ENCODE results near the gene ZNF844.
A peak's percentile ranks its signal among the peaks of the same experiment; 100 is the strongest.

ZNF844 gene

GRCh38 chr19:12064590-12065538, at the start of gene ZNF844:
TSS of gene ZNF844 (plus strand) at chr19:12064731. CDS start at chr19:12064874, 143 bp downstream.
- H3K27me3 ChIP-seq (ENCODE audit: insufficient read depth, low read length), result no peaks in the 10 kb centered on the region
- peaks cover 18% of the 10 kb centered on the region for H3K36me3 ChIP-seq (ENCODE audit: insufficient read depth, low read length)
- peaks cover 26% of the 10 kb centered on the region for H3K9me3 ChIP-seq (ENCODE audit: low read length)
- no peak within 1 kb of the TSS for H2AFZ ChIP-seq (ENCODE audit: low read depth, low read length)
- H3K4me1 ChIP-seq (ENCODE audit: insufficient read depth, low read length), result peaks cover 6% of the 10 kb centered on the region
- H3K4me3 ChIP-seq (ENCODE audit: low read length), result peak within 1 kb of the TSS; percentile 53

GRCh38 chr19:12015015-12015752, 49.3 kb upstream of the ZNF844 start:
- Histone ChIP-seq H2AFZ (ENCODE audit: low read depth, low read length) (no peak overlapping the region), H3K36me3 (ENCODE audit: insufficient read depth, low read length) (peaks cover 66% of the 10 kb centered on the region), H3K9me3 (ENCODE audit: low read length) (peaks cover 64% of the 10 kb centered on the region), H3K4me1 (ENCODE audit: insufficient read depth, low read length) (no peaks in the 10 kb centered on the region), H3K27me3 (ENCODE audit: insufficient read depth, low read length) (no peaks in the 10 kb centered on the region), H3K4me3 (ENCODE audit: low read length) (no peak overlapping the region)

- Histone ChIP-seq H3K27me3 (ENCODE audit: insufficient read depth, low read length) (no peaks in the 10 kb centered on the region), H3K4me1 (ENCODE audit: insufficient read depth, low read length) (no peaks in the 10 kb centered on the region), H3K9me3 (ENCODE audit: low read length) (peaks cover 68% of the 10 kb centered on the region), H3K36me3 (ENCODE audit: insufficient read depth, low read length) (peaks cover 69% of the 10 kb centered on the region), H3K4me3 (ENCODE audit: low read length) (no peak overlapping the region), H2AFZ (ENCODE audit: low read depth, low read length) (no peak overlapping the region)
Observed at GRCh38 chr19:12015753-12016116, 48.8 kb upstream of the ZNF844 start.

GRCh38 chr19:12034198-12034597, 30.3 kb upstream of the ZNF844 start:
- H3K36me3 ChIP-seq (ENCODE audit: insufficient read depth, low read length), result peaks cover 30% of the 10 kb centered on the region
- no peaks in the 10 kb centered on the region for H3K27me3 ChIP-seq (ENCODE audit: insufficient read depth, low read length)
- H3K4me1 ChIP-seq (ENCODE audit: insufficient read depth, low read length), result peaks cover 16% of the 10 kb centered on the region
- H3K9me3 ChIP-seq (ENCODE audit: low read length), result peaks cover 23% of the 10 kb centered on the region
- no peak overlapping the region for H2AFZ ChIP-seq (ENCODE audit: low read depth, low read length)
- peak overlapping the region; percentile 87 for H3K4me3 ChIP-seq (ENCODE audit: low read length)

GRCh38 chr19:12034620-12035019, 29.9 kb upstream of the ZNF844 start:
- peak overlapping the region; percentile 87 for H3K4me3 ChIP-seq (ENCODE audit: low read length)

GRCh38 chr19:12035220-12036172, 29.0 kb upstream of the ZNF844 start, which contains the start of gene ZNF433:
TSS of gene ZNF433 (minus strand) at chr19:12035679. CDS start at chr19:12035539, 140 bp downstream.
- no peaks in the 10 kb centered on the region for H3K27me3 ChIP-seq (ENCODE audit: insufficient read depth, low read length)

More at GRCh38 chr19:12034620-12035019, 29.9 kb upstream of the ZNF844 start:
- H3K9me3 ChIP-seq (ENCODE audit: low read length), result peaks cover 22% of the 10 kb centered on the region
- peaks cover 27% of the 10 kb centered on the region for H3K36me3 ChIP-seq (ENCODE audit: insufficient read depth, low read length)
- H3K27me3 ChIP-seq (ENCODE audit: insufficient read depth, low read length), result no peaks in the 10 kb centered on the region
- peaks cover 16% of the 10 kb centered on the region for H3K4me1 ChIP-seq (ENCODE audit: insufficient read depth, low read length)
- no peak overlapping the region for H2AFZ ChIP-seq (ENCODE audit: low read depth, low read length)

GRCh38 chr19:12042893-12043292, 21.6 kb upstream of the ZNF844 start:
- Histone ChIP-seq H3K36me3 (ENCODE audit: insufficient read depth, low read length) (peaks cover 35% of the 10 kb centered on the region), H3K4me3 (ENCODE audit: low read length) (no peak overlapping the region), H3K27me3 (ENCODE audit: insufficient read depth, low read length) (no peaks in the 10 kb centered on the region), H3K9me3 (ENCODE audit: low read length) (peaks cover 52% of the 10 kb centered on the region), H3K4me1 (ENCODE audit: insufficient read depth, low read length) (no peaks in the 10 kb centered on the region), H2AFZ (ENCODE audit: low read depth, low read length) (no peak overlapping the region)

More at GRCh38 chr19:12035220-12036172, 29.0 kb upstream of the ZNF844 start, which contains the start of gene ZNF433:
- peaks cover 19% of the 10 kb centered on the region for H3K36me3 ChIP-seq (ENCODE audit: insufficient read depth, low read length)
- H3K9me3 ChIP-seq (ENCODE audit: low read length), result peaks cover 18% of the 10 kb centered on the region
- H3K4me1 ChIP-seq (ENCODE audit: insufficient read depth, low read length), result peaks cover 16% of the 10 kb centered on the region
- peak within 1 kb of the TSS; percentile 63 for H2AFZ ChIP-seq (ENCODE audit: low read depth, low read length)
- peak within 1 kb of the TSS; percentile 87 for H3K4me3 ChIP-seq (ENCODE audit: low read length)

GRCh38 chr19:12043752-12044422, 20.6 kb upstream of the ZNF844 start:
- no peaks in the 10 kb centered on the region for H3K4me1 ChIP-seq (ENCODE audit: insufficient read depth, low read length)
- no peak overlapping the region for H3K4me3 ChIP-seq (ENCODE audit: low read length)
- peaks cover 35% of the 10 kb centered on the region for H3K36me3 ChIP-seq (ENCODE audit: insufficient read depth, low read length)
- H3K9me3 ChIP-seq (ENCODE audit: low read length), result peaks cover 53% of the 10 kb centered on the region
- no peaks in the 10 kb centered on the region for H3K27me3 ChIP-seq (ENCODE audit: insufficient read depth, low read length)
- H2AFZ ChIP-seq (ENCODE audit: low read depth, low read length), result no peak overlapping the region

GRCh38 chr19:12047868-12048267, 16.7 kb upstream of the ZNF844 start:
- Histone ChIP-seq H3K4me3 (ENCODE audit: low read length) (no peak overlapping the region), H3K9me3 (ENCODE audit: low read length) (peaks cover 52% of the 10 kb centered on the region), H2AFZ (ENCODE audit: low read depth, low read length) (no peak overlapping the region), H3K4me1 (ENCODE audit: insufficient read depth, low read length) (peaks cover 4% of the 10 kb centered on the region), H3K27me3 (ENCODE audit: insufficient read depth, low read length) (no peaks in the 10 kb centered on the region), H3K36me3 (ENCODE audit: insufficient read depth, low read length) (peaks cover 30% of the 10 kb centered on the region)

- peaks cover 19% of the 10 kb centered on the region for H3K9me3 ChIP-seq (ENCODE audit: low read length)
- peak overlapping the region; percentile 80 for H3K4me3 ChIP-seq (ENCODE audit: low read length)
- no peaks in the 10 kb centered on the region for H3K36me3 ChIP-seq (ENCODE audit: insufficient read depth, low read length)
- peaks cover 4% of the 10 kb centered on the region for H3K4me1 ChIP-seq (ENCODE audit: insufficient read depth, low read length)
- H2AFZ ChIP-seq (ENCODE audit: low read depth, low read length), result peak overlapping the region; percentile 44
- no peaks in the 10 kb centered on the region for H3K27me3 ChIP-seq (ENCODE audit: insufficient read depth, low read length)
Observed at GRCh38 chr19:12052091-12052496, 12.4 kb upstream of the ZNF844 start.

- peaks cover 15% of the 10 kb centered on the region for H3K9me3 ChIP-seq (ENCODE audit: low read length)
- no peaks in the 10 kb centered on the region for H3K36me3 ChIP-seq (ENCODE audit: insufficient read depth, low read length)
- H3K4me3 ChIP-seq (ENCODE audit: low read length), result peak within 1 kb of the TSS; percentile 80
- peak within 1 kb of the TSS; percentile 44 for H2AFZ ChIP-seq (ENCODE audit: low read depth, low read length)
- H3K4me1 ChIP-seq (ENCODE audit: insufficient read depth, low read length), result peaks cover 4% of the 10 kb centered on the region
- H3K27me3 ChIP-seq (ENCODE audit: insufficient read depth, low read length), result no peaks in the 10 kb centered on the region
Observed at GRCh38 chr19:12052497-12053169, 11.9 kb upstream of the ZNF844 start, which contains the start of gene ZNF878. TSS of gene ZNF878 (minus strand) at chr19:12052961. CDS start at chr19:12052801, 160 bp downstream.

Data from neuron (in vitro differentiated cells).